Suprapubic skin (tissue), 3 donors: ENCODE results near the gene LIN37.

ENCODE experiments used
- CTCF ChIP-seq, 2 donors: fragments of 200-600 bp in 1 of 2; fragments of 450-650 bp in 1 of 2; sonication (generic) in 1 of 2; IDR thresholded peaks; one replicate each; pipeline ENCODE4 v1.5.1; 2016 to 2019; ENCODE audit warnings: antibody characterized with exemption in 2 of 2, mild to moderate bottlenecking in 1 of 2, moderate library complexity in 1 of 2
- EP300 ChIP-seq: sonication (generic); formaldehyde crosslinking; IDR thresholded peaks from one replicate; pipeline ENCODE4 v1.6.1; 2017; ENCODE audit warnings: antibody characterized with exemption
- POLR2A ChIP-seq, 2 donors: fragments of 450-650 bp; IDR thresholded peaks; one replicate each; pipeline ENCODE4 v1.6.1; 2017; ENCODE audit warnings: antibody characterized with exemption in 2 of 2, mild to moderate bottlenecking in 2 of 2, moderate library complexity in 2 of 2

GRCh38 chr19:35759697-35760096, 11.3 kb downstream of the LIN37 start:
- TF ChIP-seq CTCF (IDR thresholded peaks at IDR 0.05): no peak
- no peak for TF ChIP-seq POLR2A (IDR thresholded peaks at IDR 0.05)
- TF ChIP-seq EP300: no peak
